Mesothelial cell of epicardium (in vitro differentiated cells): ENCODE data around the gene MGAT5. TPM values are rescaled to one million over a fixed set of nuclear protein-coding genes. Genes with fewer than 3 reads are reported as not detected.

ENCODE experiments used
- DNase-seq, 2 experiments: peaks; one replicate each; pipeline ENCODE4 v3.0.0; 2021; ENCODE audit warnings: low spot score in 2 of 2; ENCODE audit not compliant: unreplicated experiment in 2 of 2
- H3K27ac Mint-ChIP-seq: 2 replicates; pipeline ENCODE4 v1.8.0; 2021; ENCODE audit warnings: mixed read lengths
- H3K27me3 Mint-ChIP-seq: 2 replicates; pipeline ENCODE4 v1.8.0; 2021; ENCODE audit warnings: low read depth, mixed read lengths
- H3K36me3 Mint-ChIP-seq: 2 replicates; pipeline ENCODE4 v1.8.0; 2021; ENCODE audit warnings: mixed read lengths
- H3K4me1 Mint-ChIP-seq: 2 replicates; pipeline ENCODE4 v1.8.0; 2021; ENCODE audit warnings: mixed read lengths
- H3K4me3 Mint-ChIP-seq: 2 replicates; pipeline ENCODE4 v1.8.0; 2021; ENCODE audit warnings: mild to moderate bottlenecking, moderate library complexity, mixed read lengths
- H3K9me3 Mint-ChIP-seq: 2 replicates; pipeline ENCODE4 v1.8.0; 2021; ENCODE audit warnings: mixed read lengths
- CTCF ChIP-seq: fragments of 200-600 bp; sonication (generic); IDR thresholded peaks from one replicate; pipeline ENCODE4 v1.5.0; 2021; ENCODE audit warnings: antibody characterized with exemption; ENCODE audit not compliant: unreplicated experiment
- total RNA-seq: library from RNA; stranded (reverse); gene quantifications from 3 replicates; pipeline ENCODE4 v1.2.1, GENCODE V29; 2021

Gene MGAT5
- total RNA-seq, 1 donor from 2014 or later: 41.1 TPM

- TF ChIP-seq CTCF: no peak
- Mint-ChIP-seq H3K36me3 (no peaks in the 10 kb centered on the region), H3K27ac (no peak overlapping the region), H3K27me3 (no peaks in the 10 kb centered on the region), H3K4me1 (peaks cover 4% of the 10 kb centered on the region), H3K9me3 (no peaks in the 10 kb centered on the region), H3K4me3 (no peak overlapping the region)
- DNase-seq: no peak
These were observed 42.4 kb downstream of the MGAT5 start for GRCh38 chr2:134296301-134296700.

- peaks cover 9% of the 10 kb centered on the region for H3K4me1 Mint-ChIP-seq
- no peaks in the 10 kb centered on the region for H3K36me3 Mint-ChIP-seq
- no peaks in the 10 kb centered on the region for H3K9me3 Mint-ChIP-seq
- H3K27me3 Mint-ChIP-seq: no peaks in the 10 kb centered on the region
- no peak overlapping the region for H3K4me3 Mint-ChIP-seq
- no peak for TF ChIP-seq CTCF
- H3K27ac Mint-ChIP-seq: no peak overlapping the region
- DNase-seq: no peak
These were observed 45.5 kb downstream of the MGAT5 start for GRCh38 chr2:134299334-134299733.

DNA sequence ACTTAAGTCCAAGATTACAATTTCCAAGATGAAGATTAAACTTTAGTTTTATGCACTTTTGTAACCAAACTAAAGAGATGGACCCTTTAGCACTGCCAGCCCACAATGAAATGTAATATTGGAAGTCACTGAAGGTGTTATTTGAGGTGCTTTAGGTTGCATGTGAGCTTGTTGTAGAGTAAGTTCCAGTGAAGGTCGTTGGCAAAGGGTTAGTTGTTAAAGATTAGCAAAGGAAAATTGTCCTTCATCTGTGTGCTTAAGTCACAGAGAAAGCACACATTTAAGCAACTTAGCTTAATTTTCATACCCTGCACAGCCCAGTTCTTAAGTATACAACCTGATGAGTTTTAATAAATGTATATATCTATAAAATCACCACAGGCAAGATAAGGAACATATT is 46.7 kb downstream of the MGAT5 start:
- H3K36me3 Mint-ChIP-seq: no peaks in the 10 kb centered on the region
- peaks cover 9% of the 10 kb centered on the region for H3K4me1 Mint-ChIP-seq
- no peaks in the 10 kb centered on the region for H3K9me3 Mint-ChIP-seq
- H3K27ac Mint-ChIP-seq: no peak overlapping the region
- no peak for DNase-seq
- no peak for TF ChIP-seq CTCF
- no peak overlapping the region for H3K4me3 Mint-ChIP-seq
- no peaks in the 10 kb centered on the region for H3K27me3 Mint-ChIP-seq

- no peak for DNase-seq
- no peak overlapping the region for H3K27ac Mint-ChIP-seq
These were observed 47.4 kb downstream of the MGAT5 start for GRCh38 chr2:134301099-134301927.

GRCh38 chr2:134301928-134302260 is 48.0 kb downstream of the MGAT5 start:
- H3K4me3 Mint-ChIP-seq: no peak overlapping the region
- H3K4me1 Mint-ChIP-seq: peaks cover 9% of the 10 kb centered on the region
- no peak overlapping the region for H3K27ac Mint-ChIP-seq
- H3K9me3 Mint-ChIP-seq: no peaks in the 10 kb centered on the region
- DNase-seq: no peak
- no peaks in the 10 kb centered on the region for H3K36me3 Mint-ChIP-seq
- no peaks in the 10 kb centered on the region for H3K27me3 Mint-ChIP-seq
- TF ChIP-seq CTCF: no peak

More at GRCh38 chr2:134301099-134301927, 47.4 kb downstream of the MGAT5 start:
- no peaks in the 10 kb centered on the region for H3K9me3 Mint-ChIP-seq
- H3K4me3 Mint-ChIP-seq: no peak overlapping the region
- H3K4me1 Mint-ChIP-seq: peaks cover 9% of the 10 kb centered on the region
- H3K27me3 Mint-ChIP-seq: no peaks in the 10 kb centered on the region
- no peak for TF ChIP-seq CTCF
- H3K36me3 Mint-ChIP-seq: no peaks in the 10 kb centered on the region
